K562 (cell line): ENCODE results near the gene ZKSCAN3. TPM values are rescaled to one million over a fixed set of nuclear protein-coding genes. Genes with fewer than 3 reads are reported as not detected.

Experiments used
- ATAC-seq: fragments of 200-7000 bp; cut with Tn5 transposase; 3 replicates; pipeline ENCODE4 v1.9.1; 2020; ENCODE audit warnings: moderate library complexity
- BruUV-seq: library from RNA; stranded (reverse); fragments of 400-500 nt; replicated peaks from 2 replicates; lab custom pipeline; 2021; lab: Mats Ljungman, UMichigan
- CTCF ChIA-PET: fragments of 300-600 bp; formaldehyde crosslinking; extraction: SDS; loops from one replicate; lab custom pipeline; 2021; ENCODE audit warnings: low intra/inter-chr PET ratio; lab: Yijun Ruan, JAX
- POLR2A ChIA-PET: fragments of 300-600, 350-650 bp; sonication (Branson Sonifier 250); formaldehyde crosslinking; extraction: SDS; loops from one replicate; lab custom pipeline; 2021; ENCODE audit warnings: antibody characterized with exemption, inconsistent platforms; lab: Yijun Ruan, JAX
- DNase-seq, 4 experiments: peaks; one replicate each; pipeline versions ENCODE4 v3.0.0 to v3.0.0-alpha.2; 2011 to 2018; ENCODE audit warnings: low spot score in 3 of 4, mixed read lengths in 3 of 4; ENCODE audit errors: extremely low read depth in 1 of 4
- FAIRE-seq: peaks from 2 replicates; lab custom pipeline; 2011; peaks lifted over from hg19 to GRCh38; lab: Jason Lieb, UNC
- H2AFZ ChIP-seq: 2 replicates; pipeline ENCODE4 v1.6.0; 2011; ENCODE audit warnings: low read depth, low read length, control low read depth, inconsistent platforms
- H3K27ac ChIP-seq: fragments of 200-600 bp; 3 replicates; pipeline ENCODE4 v1.8.0; 2011; ENCODE audit warnings: low read depth, mild to moderate bottlenecking, control low read depth, inconsistent platforms, low read length, moderate library complexity, mixed read lengths; ENCODE audit errors: extremely low read depth
- H3K27me3 ChIP-seq, 2 experiments: fragments of 300-600 bp in 1 of 2; 2 replicates in 1 of 2; 3 replicates in 1 of 2; pipeline versions ENCODE4 v1.6.0 to v1.8.0; 2011; ENCODE audit warnings: inconsistent platforms in 2 of 2, low read length in 2 of 2, mild to moderate bottlenecking in 1 of 2, mixed read lengths in 1 of 2, moderate library complexity in 1 of 2; ENCODE audit not compliant: control insufficient read depth in 2 of 2, insufficient read depth in 2 of 2
- H3K36me3 ChIP-seq: fragments of 300-600 bp; 3 replicates; pipeline ENCODE4 v1.8.0; 2011; ENCODE audit warnings: mild to moderate bottlenecking, low read length, inconsistent platforms; ENCODE audit not compliant: control insufficient read depth, insufficient read depth
- H3K4me1 ChIP-seq, 2 experiments: fragments of 200-600 bp in 1 of 2; replicated peaks in 1 of 2; 2 replicates in 1 of 2; 3 replicates in 1 of 2; pipeline versions ENCODE4 v1.5.1 to v1.8.0; 2011; ENCODE audit warnings: inconsistent platforms in 2 of 2, low read length in 2 of 2, mild to moderate bottlenecking in 1 of 2, mixed read lengths in 1 of 2, moderate library complexity in 1 of 2; ENCODE audit not compliant: control insufficient read depth in 2 of 2, insufficient read depth in 2 of 2
- H3K4me2 ChIP-seq: 2 replicates; pipeline ENCODE4 v1.6.1; 2011; ENCODE audit warnings: low read length, control low read depth, inconsistent platforms, mixed read lengths; ENCODE audit not compliant: insufficient read depth
- H3K4me3 ChIP-seq: fragments of 200-600 bp; sonication (generic), shearing (Covaris generic); 2 replicates; pipeline ENCODE4 v1.5.1; 2016; ENCODE audit warnings: control low read depth, inconsistent platforms
- H3K79me2 ChIP-seq: fragments of 200-600 bp; 3 replicates; pipeline ENCODE4 v1.8.0; 2011; ENCODE audit warnings: low read length, inconsistent platforms; ENCODE audit not compliant: control insufficient read depth, insufficient read depth
- H3K9ac ChIP-seq, 2 experiments: 2 replicates each; pipeline versions ENCODE4 v1.6.0 to v1.6.1; 2011; ENCODE audit warnings: low read depth in 2 of 2, low read length in 2 of 2, control low read depth in 1 of 2, inconsistent platforms in 1 of 2, mild to moderate bottlenecking in 1 of 2, mixed read lengths in 1 of 2; ENCODE audit not compliant: insufficient read depth in 1 of 2
- H3K9me1 ChIP-seq: one replicate; pipeline ENCODE4 v1.6.0; 2011; ENCODE audit warnings: inconsistent platforms, mild to moderate bottlenecking, low read length, moderate library complexity; ENCODE audit not compliant: control insufficient read depth, insufficient read depth
- H3K9me3 ChIP-seq: replicated peaks from 2 replicates; pipeline ENCODE4 v1.5.1; 2011; ENCODE audit warnings: low read depth, low read length, inconsistent platforms; ENCODE audit not compliant: control insufficient read depth, insufficient read depth
- H4K20me1 ChIP-seq: replicated peaks from 2 replicates; pipeline ENCODE4 v1.6.1; 2011; ENCODE audit warnings: low read length, inconsistent platforms, mixed read lengths; ENCODE audit not compliant: control insufficient read depth, insufficient read depth
- CBX3 ChIP-seq, 2 experiments: IDR thresholded peaks; 1 replicate in 1 of 2; 2 replicates in 1 of 2; pipeline ENCODE4 v1.6.1; 2012; ENCODE audit warnings: inconsistent platforms in 2 of 2, low read length in 2 of 2, borderline replicate concordance in 1 of 2, control low read depth in 1 of 2
- ELK1 ChIP-seq: sonication (generic); formaldehyde crosslinking; IDR thresholded peaks from 2 replicates; pipeline ENCODE4 v1.8.1; 2022; ENCODE audit warnings: missing genetic modification reagents
- GTF2F1 ChIP-seq: IDR thresholded peaks from 2 replicates; pipeline ENCODE4 v1.6.1; 2011; ENCODE audit warnings: low read depth, low read length, improper control_type of control experiment
- MGA ChIP-seq: fragments of 450-650 bp; IDR thresholded peaks from 2 replicates; pipeline ENCODE4 v1.6.1; 2016; ENCODE audit warnings: mild to moderate bottlenecking, moderate library complexity
- PYGO2 ChIP-seq: fragments of 450-650 bp; IDR thresholded peaks from 2 replicates; pipeline ENCODE4 v1.6.1; 2016; ENCODE audit warnings: mild to moderate bottlenecking, missing genetic modification characterization, moderate library complexity, missing compliant biosample characterization
- TRIM24 ChIP-seq, 2 experiments: fragments of 450-650 bp; IDR thresholded peaks; 2 replicates each; pipeline ENCODE4 v1.6.1; 2016
- TRIM28 ChIP-seq: fragments of 450-650 bp; IDR thresholded peaks from 2 replicates; pipeline ENCODE4 v1.6.1; 2017
- U2AF2 ChIP-seq: fragments of 200-400 bp; formaldehyde crosslinking; optimal IDR thresholded peaks from 2 replicates; pipeline ENCODE3; 2017; ENCODE audit warnings: low read depth, mild to moderate bottlenecking, low read length
- ZNF263 ChIP-seq: sonication (generic); formaldehyde crosslinking; IDR thresholded peaks from 2 replicates; pipeline ENCODE4 v1.8.0; 2022; ENCODE audit warnings: mild to moderate bottlenecking, missing genetic modification reagents, borderline replicate concordance
- WGBS: fragments of 100-300 bp; shearing (Covaris generic); methylation state at CpG from one replicate; pipeline ENCODE4 v1.1.6; 2016; ENCODE audit warnings: low coverage, mixed read lengths; ENCODE audit not compliant: insufficient coverage; ENCODE audit errors: missing lambda C conversion rate; 5-methylcytosine and 5-hydroxymethylcytosine counted together
- in situ Hi-C: fragments of 300-500 bp; cut with MboI; formaldehyde crosslinking; loops from 4 replicates; pipeline ENCODE4 v1.15.0; 2018; ENCODE audit warnings: inconsistent platforms, mixed read lengths
- intact Hi-C: fragments of 100-400 bp; cut with micrococcal nuclease; formaldehyde crosslinking; loops from 2 replicates; pipeline ENCODE4 v1.14.2; 2022
- polyA plus RNA-seq, 8 experiments: library from polyadenylated mRNA; depleted of rRNA in 4 of 8; stranded (reverse) in 5 of 8; unstranded in 3 of 8; fragments of >200 nt; fragmentation: Nextera tagmentation in 2 of 8; fragmentation: Illumina TruSeq in 1 of 8; extraction: Ambion mirVana in 2 of 8; extraction: Trizol in 1 of 8; gene quantifications; 2 replicates each; pipeline versions ENCODE4 v1.2.1 to v1.2.3, GENCODE V29; 2011 to 2014; ENCODE audit warnings: inconsistent platforms in 1 of 8, missing spikeins in 1 of 8
- total RNA-seq, 7 experiments: library from RNA; depleted of rRNA in 6 of 7; stranded (reverse); fragments of >200 nt in 6 of 7; fragmentation: Illumina TruSeq in 2 of 7; extraction: Trizol in 2 of 7; gene quantifications; 2 replicates each; pipeline versions ENCODE4 v1.2.1 to v1.2.3, GENCODE V29; 2011 to 2021; ENCODE audit warnings: low replicate concordance in 1 of 7

ZKSCAN3 gene
- total and polyA plus RNA-seq, 9 of the 15 experiments (the other 6 are each of a cell fraction or from before 2014, with no cell fraction given) = 3.0 to 12.4 (median 10.2) TPM

DNA sequence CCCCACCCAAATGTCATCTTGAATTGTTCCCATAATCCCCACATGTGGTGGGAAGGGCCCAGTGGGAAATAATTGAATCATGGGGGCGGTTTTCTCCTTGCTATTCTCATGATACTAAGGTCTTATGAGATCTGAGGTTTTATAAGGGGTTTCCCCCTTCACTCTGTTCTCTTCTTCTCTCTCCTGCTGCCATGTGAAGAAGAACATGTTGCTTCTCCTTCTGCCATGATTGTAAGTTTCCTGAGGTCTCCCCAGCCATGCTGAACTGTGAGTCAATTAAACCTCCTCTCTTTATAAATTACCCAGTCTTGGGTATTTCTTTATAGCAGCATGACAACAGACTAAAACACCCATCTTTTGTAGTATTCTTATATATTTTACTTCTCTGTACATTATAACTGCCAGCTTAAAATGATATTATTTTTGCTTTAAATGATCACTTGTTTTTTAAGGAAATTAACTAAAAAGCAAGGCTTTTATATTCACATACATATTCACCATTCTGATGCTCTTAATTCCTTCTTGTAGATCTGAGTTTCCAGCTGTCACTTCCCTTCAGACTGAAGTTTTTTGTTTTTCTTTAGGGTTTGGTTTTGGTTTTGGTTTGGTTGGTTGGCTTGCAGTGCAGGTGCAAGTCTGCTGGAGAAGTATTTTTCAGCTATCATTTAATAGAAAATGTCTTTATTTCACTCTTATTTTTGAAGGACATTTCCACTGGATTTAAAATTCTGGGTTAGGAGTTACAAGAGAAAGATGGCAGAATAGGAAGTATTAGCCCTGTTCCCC lies 9.2 kb upstream of the ZKSCAN3 start:
- Histone ChIP-seq H3K4me2 (no peak overlapping the region), H3K9me3 (peaks cover 6% of the 10 kb centered on the region; the same call in 1 of the 2 replicates), H3K27ac (no peak overlapping the region), H3K4me1 (peaks cover 21 to 43% of the 10 kb centered on the region in 2 experiments), H4K20me1 (no peaks in the 10 kb centered on the region), H3K36me3 (no peaks in the 10 kb centered on the region), H3K9ac (no peak overlapping the region), H3K27me3 (no peaks in the 10 kb centered on the region), H3K9me1 (no peaks in the 10 kb centered on the region), H2AFZ (no peak overlapping the region), H3K4me3 (no peak overlapping the region), H3K79me2 (peaks cover 31% of the 10 kb centered on the region)
- ATAC-seq (no peak), FAIRE-seq (no peak), DNase-seq (no peak)
- intact Hi-C loops = no loop called here
- WGBS = 31% methylated on average over 1 of the region's 1 CpG
- BruUV-seq = no TSS peak
- ChIA-PET CTCF (no interaction called here), POLR2A (interaction anchor here (0.7 to 1.6 kb wide), 5 partner anchors 12 to 824 kb away, joined by 3 to 4 read pairs (median 3); no protein-coding TSS in a partner anchor)
- in situ Hi-C loops = no loop called here
- TF ChIP-seq U2AF2 (no peak), ELK1 (no peak), GTF2F1 (0 out of 2 replicates have a peak, but pooled peaks have one; percentile 19), CBX3 (IDR thresholded peaks at IDR 0.05; ENCODE audit: borderline replicate concordance in 1 of 2, low read length in 2 of 2) (peak in 1 of 2 experiments; percentile 66; a peak in 1 of 3 replicates), PYGO2 (tag) (no peak), TRIM24 (IDR thresholded peaks at IDR 0.05) (peak; percentile 26 to 27; a peak in 1 of 4 replicates), MGA (no peak), ZNF263 (CRISPR knock-in tag) (no peak), TRIM28 (0 out of 2 replicates have a peak, but pooled peaks have one; percentile 50)
